Stimulated activated memory B cell treated with anti-CD40 and anti-IgM and Interleukin-4, amounts not matched to agents 10 μg/mL and 1 μg/mL and 100 μg/mL, for 72 hours (primary cell): ENCODE data around the gene ARMC9.
"Not testable (repeated sequence)": the region's sequence is repeated elsewhere in the genome, so short reads cannot be mapped to it uniquely, and the experiment has no call there.

Experiments
- ATAC-seq: fragments of 150-1000 bp; cut with Tn5 transposase; 2 replicates; pipeline ENCODE4 v1.10.0; 2021
- H3K27ac Mint-ChIP-seq: one replicate; pipeline ENCODE4 v1.8.0; 2022; ENCODE audit warnings: mild to moderate bottlenecking, mixed read lengths
- H3K27me3 Mint-ChIP-seq: one replicate; pipeline ENCODE4 v1.8.0; 2022; ENCODE audit warnings: mixed read lengths
- H3K36me3 Mint-ChIP-seq: one replicate; pipeline ENCODE4 v1.8.0; 2022; ENCODE audit warnings: mixed read lengths
- H3K4me1 Mint-ChIP-seq: one replicate; pipeline ENCODE4 v1.8.0; 2022; ENCODE audit warnings: mixed read lengths
- H3K4me3 Mint-ChIP-seq: one replicate; pipeline ENCODE4 v1.8.0; 2022; ENCODE audit warnings: mild to moderate bottlenecking, moderate library complexity, mixed read lengths
- H3K9me3 Mint-ChIP-seq: one replicate; pipeline ENCODE4 v1.8.0; 2022; ENCODE audit warnings: mixed read lengths

Gene ARMC9

DNA sequence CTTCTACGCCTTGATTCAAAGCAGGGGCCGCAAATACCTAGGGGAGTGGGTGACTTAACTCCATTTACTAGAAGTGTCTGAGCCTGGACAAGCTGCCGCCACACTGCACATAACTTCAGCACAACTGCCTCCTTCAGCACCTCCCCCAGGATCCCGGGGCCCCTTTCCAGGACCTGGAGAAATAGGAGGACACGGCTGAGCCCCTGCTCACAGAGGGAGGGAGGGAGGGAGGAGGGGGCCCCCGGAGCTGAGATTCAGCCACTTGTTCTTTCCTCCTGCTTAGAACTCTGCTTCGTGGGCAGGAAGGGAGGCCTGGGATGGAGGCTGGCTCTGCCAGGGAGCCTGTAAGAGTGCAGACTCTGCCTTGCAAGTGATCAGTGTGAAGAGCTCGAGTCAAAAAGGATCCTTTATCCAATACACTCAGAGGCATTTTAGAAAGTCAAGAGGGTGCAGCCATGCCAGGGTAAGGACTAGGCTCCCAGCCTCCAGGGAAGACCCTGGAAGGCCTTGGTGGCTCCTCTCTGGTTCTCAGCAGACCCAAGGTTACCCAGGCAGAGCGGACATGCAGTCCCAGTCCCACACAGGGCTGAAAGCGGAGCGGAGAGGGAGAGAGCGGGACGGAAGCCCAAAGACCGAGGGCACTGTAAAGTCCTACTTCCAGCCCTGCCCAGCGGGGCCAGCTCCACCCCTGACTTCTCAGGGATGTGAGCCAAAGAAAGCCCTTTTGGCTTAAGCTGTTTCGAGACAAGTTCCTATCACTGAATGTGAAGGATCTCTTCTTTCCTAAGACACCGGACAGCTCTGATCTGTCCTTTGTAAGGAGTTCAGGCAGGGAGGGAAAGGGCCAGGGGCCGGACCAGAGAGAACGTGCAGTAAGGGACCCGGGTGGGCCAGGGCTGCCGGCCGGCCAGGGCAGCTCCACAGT, 8.6 kb upstream of the ARMC9 start:
- Mint-ChIP-seq H3K27me3 (peaks cover 47% of the 10 kb centered on the region), H3K4me1 (peaks cover 15% of the 10 kb centered on the region), H3K27ac (no peak overlapping the region), H3K9me3 (no peaks in the 10 kb centered on the region), H3K4me3 (no peak overlapping the region), H3K36me3 (no peaks in the 10 kb centered on the region)
- ATAC-seq: no peak

DNA sequence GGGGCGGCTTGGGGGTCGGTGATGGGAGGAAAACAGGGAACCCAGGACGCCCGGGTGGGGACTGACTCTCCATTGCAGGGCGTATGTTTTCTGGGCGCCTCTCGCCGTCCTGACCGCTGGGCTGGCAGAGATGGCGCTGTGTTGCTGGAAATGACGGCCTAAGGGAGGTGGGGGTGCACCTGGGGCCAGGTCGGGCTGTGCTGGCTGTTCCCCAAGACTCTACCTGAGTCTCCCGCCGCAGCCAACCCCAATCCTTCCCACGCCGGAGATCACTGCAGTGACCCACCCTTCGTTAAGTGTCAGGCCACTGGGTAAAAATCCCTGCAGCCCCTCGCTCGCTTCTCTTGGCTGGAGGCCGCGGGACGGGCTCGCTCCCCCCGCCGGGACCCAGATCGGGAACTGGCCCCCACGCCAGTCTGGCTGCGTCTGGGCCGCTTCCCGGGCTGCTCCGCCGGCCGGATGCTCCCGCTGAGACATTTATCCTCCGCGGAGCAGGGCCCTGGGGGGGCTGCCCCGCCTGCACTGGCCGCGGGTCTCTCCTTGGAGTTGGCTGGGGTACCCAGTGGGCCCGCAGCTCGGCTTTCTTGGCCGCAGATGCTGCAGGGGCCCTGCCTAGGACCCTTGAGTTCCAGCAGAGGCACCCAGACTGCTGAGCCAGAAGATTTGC, 7.8 kb upstream of the ARMC9 start:
- Mint-ChIP-seq H3K4me3 (no peak overlapping the region), H3K4me1 (peaks cover 7% of the 10 kb centered on the region), H3K36me3 (no peaks in the 10 kb centered on the region), H3K27ac (no peak overlapping the region), H3K27me3 (peaks cover 47% of the 10 kb centered on the region), H3K9me3 (no peaks in the 10 kb centered on the region)
- no peak for ATAC-seq

DNA sequence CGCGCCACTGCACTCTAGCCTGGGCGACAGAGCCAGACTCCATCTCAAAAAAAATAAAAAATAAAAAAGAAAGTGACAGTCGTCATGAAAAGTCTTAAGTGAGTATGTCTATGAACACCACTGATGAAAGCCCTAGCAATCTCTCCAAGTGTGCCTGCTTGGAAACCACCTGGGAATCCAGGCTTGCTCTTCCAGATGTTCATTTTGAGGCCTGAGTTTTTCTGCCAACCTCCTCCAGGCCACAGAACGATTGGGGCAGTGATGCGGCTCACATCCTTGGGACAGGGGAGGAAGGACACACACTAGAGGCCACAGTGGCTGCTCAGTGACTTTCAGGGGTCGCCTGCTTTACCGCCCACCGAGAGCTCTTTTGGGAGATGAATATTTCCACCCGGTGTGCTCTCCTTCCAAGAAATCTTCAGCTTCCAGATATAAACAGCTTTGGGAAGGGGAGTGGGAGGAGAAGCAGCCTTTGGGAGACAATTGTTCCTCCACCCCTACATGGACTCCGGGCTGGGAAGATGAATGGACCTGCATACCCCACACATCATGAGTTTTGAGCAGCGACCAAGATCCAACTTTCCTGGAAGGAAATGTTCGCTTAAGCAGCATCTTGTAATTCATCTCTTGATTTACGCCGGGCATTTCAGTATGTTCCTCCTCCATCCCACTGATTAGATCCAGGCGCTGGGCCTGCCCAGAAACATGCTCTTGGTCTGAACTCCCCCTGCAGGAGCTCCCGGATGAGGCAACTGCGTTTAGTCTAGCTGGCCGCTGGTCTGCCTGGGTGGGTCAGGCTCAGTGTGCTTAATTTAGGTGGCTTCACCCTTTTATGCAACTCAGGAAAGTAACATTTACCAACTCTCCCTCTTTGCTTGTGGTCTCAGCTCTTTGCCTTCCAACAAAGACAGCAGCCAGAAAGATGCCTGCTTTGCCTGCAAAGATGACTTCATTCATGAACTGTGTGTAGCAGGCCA, 6.2 kb upstream of the ARMC9 start:
- Mint-ChIP-seq H3K9me3 (no peaks in the 10 kb centered on the region), H3K4me3 (no peak overlapping the region), H3K27ac (no peak overlapping the region)

DNA sequence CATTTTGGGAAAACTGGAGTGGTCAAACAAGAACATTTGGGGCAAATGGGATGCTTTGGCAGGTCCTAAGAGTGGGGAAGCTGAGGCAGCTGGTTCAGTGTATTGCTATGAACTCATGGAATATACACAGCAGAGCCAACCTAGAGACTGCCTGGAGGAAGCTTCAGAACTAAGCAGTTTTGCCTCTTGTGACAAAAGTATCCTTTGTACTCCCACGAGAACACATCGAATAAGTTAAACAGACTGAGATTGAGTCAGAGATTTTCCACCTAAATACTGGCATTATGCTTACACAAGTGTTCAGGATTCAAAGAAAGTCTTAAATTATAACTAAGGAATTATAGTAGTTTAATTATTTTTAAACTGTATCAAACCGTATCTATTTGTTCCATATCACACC, 5.2 kb upstream of the ARMC9 start:
- Mint-ChIP-seq H3K9me3 (no peaks in the 10 kb centered on the region), H3K27ac (no peak overlapping the region), H3K4me1 (peaks cover 6% of the 10 kb centered on the region), H3K4me3 (no peak overlapping the region), H3K27me3 (peaks cover 37% of the 10 kb centered on the region), H3K36me3 (no peaks in the 10 kb centered on the region)
- no peak for ATAC-seq

More for the DNA sequence above, 6.2 kb upstream of the ARMC9 start:
- Mint-ChIP-seq H3K4me1 (peaks cover 7% of the 10 kb centered on the region), H3K27me3 (peaks cover 47% of the 10 kb centered on the region), H3K36me3 (no peaks in the 10 kb centered on the region)
- ATAC-seq: no peak

DNA sequence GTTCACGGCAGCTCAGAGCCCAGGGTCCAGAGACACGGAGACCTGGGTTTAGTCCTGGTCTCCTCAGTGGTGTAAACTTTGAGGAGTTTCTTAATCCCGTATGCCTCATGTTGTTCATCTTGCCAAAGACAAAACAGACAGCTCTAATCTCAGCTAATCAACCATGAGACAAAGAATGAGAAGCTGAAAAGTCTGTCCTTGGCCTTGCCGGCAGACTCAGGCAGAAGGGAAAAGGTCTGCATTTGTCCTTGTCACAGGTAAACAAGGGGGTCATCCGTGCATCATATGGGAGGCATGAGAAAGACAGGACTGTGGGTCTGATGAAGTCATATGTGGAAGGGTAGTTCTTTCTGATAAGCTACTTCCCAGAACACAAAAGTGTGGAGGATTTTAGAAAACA, 1.8 kb upstream of the ARMC9 start:
- peak overlapping the region; percentile 17 for H3K4me3 Mint-ChIP-seq
- no peak for ATAC-seq
- H3K9me3 Mint-ChIP-seq: no peaks in the 10 kb centered on the region

DNA sequence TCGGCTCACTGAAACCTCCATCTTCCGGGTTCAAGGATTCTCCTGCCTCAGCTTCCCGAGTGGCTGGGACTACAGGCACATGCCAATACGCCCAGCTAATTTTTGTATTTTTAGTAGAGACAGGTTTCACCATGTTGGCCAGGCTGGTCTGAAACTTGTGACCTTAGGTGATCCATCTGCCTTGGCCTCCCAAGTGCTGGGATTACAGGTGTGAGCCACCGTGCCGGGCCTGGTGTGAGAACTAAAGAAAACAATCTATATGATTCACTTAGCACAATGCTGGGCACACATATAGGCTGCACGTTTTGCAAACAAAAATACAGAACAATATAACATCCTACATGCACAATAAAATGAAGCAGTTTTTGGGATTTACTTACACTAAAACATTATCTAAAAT, 1.2 kb upstream of the ARMC9 start:
- not testable (repeated sequence) for H3K27me3 Mint-ChIP-seq, ATAC-seq, H3K36me3 Mint-ChIP-seq, H3K27ac Mint-ChIP-seq, H3K9me3 Mint-ChIP-seq, H3K4me3 Mint-ChIP-seq
- peaks cover 17% of the 10 kb centered on the region for H3K4me1 Mint-ChIP-seq

More for the DNA sequence above, 1.8 kb upstream of the ARMC9 start:
- H3K27me3 Mint-ChIP-seq: peaks cover 9% of the 10 kb centered on the region
- H3K4me1 Mint-ChIP-seq: peaks cover 16% of the 10 kb centered on the region
- no peak overlapping the region for H3K27ac Mint-ChIP-seq
- no peaks in the 10 kb centered on the region for H3K36me3 Mint-ChIP-seq

DNA sequence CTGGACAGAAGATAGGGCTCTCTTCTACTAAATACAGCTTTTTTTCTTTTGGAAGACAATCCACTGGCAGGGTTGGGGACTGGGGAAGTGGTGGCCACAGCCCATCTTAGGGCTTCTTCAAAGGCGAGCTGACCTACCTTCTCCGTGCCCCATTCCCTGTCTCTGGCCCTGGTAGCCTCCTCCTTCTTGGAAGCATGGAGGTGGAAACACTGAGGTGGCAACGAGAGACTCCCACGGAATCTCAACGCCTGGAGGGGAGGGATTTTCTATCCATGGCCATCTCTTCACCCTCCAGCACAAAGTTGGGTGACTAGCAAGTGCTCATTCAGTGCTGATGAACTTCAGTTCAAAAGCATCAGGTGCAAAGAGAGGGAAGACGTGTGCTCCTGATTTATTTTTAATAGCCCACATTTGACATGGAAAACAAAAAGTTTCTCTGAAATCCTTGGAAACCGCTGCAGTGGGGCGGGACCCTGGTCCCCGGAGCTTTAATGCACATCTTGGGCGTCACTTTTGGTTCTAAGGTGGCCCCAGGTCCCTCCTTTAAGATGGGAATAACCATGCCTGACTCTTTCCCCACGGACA, 633 bp upstream of the ARMC9 start:
- Mint-ChIP-seq H3K36me3 (no peaks in the 10 kb centered on the region), H3K27me3 (no peaks in the 10 kb centered on the region), H3K9me3 (no peaks in the 10 kb centered on the region), H3K4me3 (peak overlapping the region; percentile 90), H3K4me1 (peaks cover 17% of the 10 kb centered on the region), H3K27ac (peak overlapping the region; percentile 84)
- no peak for ATAC-seq

DNA sequence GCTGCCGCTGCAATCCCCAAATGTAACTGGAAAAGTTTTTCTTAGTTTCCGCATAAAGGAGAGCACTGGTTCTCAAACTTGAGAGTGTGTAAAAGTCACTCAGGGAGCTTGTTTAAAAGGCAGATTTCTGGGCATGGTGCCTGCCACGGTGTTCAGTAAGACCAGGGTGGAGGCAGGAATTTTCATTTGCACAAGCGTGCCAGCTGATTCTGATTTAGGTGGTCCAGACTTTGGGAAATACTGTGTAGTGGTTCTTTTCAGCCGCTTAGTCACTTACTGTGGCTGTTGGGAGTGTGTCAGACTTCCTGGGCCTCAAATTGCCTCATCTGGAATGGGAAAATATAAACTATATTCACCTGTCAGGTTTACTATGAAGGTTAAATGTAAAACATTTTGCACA, 788 bp downstream of the ARMC9 start:
- ATAC-seq: no peak
- H3K27me3 Mint-ChIP-seq: no peaks in the 10 kb centered on the region
- peak overlapping the region; percentile 84 for H3K27ac Mint-ChIP-seq
- H3K36me3 Mint-ChIP-seq: peaks cover 9% of the 10 kb centered on the region
- peaks cover 17% of the 10 kb centered on the region for H3K4me1 Mint-ChIP-seq
- H3K4me3 Mint-ChIP-seq: peak overlapping the region; percentile 90
- no peaks in the 10 kb centered on the region for H3K9me3 Mint-ChIP-seq

DNA sequence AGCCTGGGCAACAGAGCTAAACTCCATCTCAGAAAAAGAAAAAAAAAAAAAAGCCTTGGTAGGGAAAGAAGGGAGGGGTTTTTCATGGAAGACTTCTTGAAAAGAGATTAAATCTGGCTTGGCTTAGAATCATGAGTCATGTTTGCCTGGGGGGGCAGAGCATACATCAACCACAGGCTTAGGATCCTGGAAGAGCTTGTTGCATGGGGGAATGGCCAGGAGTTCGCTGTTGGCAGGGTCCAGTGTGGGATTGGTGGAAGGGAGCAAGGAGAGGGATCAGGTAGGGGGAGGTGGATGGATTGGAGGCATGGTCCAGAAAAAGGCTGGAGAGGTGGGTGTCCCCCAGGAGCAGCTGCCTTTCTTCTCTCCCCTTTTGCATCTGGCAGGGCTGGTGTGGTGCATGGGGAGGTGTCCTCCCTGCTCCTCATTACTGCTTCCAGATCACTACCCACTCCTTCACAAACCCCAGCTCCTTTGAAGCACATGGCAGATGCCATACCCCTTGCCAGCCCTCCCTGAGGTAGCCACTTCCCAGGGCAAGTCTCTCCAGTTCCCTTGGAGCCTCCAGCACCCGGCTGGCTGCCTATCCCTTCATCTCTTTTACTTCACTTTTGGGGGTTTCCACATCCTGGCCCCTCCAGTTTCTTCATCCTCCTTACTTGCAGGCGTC, 2.5 kb downstream of the ARMC9 start:
- Mint-ChIP-seq H3K27me3 (no peaks in the 10 kb centered on the region), H3K27ac (no peak overlapping the region), H3K4me1 (peaks cover 17% of the 10 kb centered on the region), H3K9me3 (no peaks in the 10 kb centered on the region), H3K4me3 (peak overlapping the region; percentile 14), H3K36me3 (peaks cover 16% of the 10 kb centered on the region)
- ATAC-seq: no peak

DNA sequence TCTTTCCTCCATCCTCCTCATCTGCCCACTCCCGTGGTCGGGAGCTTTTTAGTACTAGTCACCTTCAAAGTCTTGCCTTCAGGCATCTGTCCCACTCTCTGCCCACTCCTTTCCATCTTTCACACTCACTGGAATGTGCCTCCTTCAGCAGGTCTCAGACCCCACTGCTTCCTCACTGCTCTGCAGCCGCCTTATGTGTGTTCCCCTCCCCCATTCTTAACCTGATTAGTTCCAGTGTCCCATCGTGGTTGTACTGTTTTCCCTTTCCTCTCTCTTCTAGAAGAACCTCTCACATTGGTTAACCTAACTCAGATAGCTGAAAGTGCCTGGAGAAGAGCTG, 3.0 kb downstream of the ARMC9 start:
- no peaks in the 10 kb centered on the region for H3K9me3 Mint-ChIP-seq
- H3K36me3 Mint-ChIP-seq: peaks cover 16% of the 10 kb centered on the region
- H3K4me3 Mint-ChIP-seq: peak overlapping the region; percentile 14
- no peaks in the 10 kb centered on the region for H3K27me3 Mint-ChIP-seq
- H3K4me1 Mint-ChIP-seq: peaks cover 17% of the 10 kb centered on the region
- H3K27ac Mint-ChIP-seq: no peak overlapping the region
- no peak for ATAC-seq

DNA sequence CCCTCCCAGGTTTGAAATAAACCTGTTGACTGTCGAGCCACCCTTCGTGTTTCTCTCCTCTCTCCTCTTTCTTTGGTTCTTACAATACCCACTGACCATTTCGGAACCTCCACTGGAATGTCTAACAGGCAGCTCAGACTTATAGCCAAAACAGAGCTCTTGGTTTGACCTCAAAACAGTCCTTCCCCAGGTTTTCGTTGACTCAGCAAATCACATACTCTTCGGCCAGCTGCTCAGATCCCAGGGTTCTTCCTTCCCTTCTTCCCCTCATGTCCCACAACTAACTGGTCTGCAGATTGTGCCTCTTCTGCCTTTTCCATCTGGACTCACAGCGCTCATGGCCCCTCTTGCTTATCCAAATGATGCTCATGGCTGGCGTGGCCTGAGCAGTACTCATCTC, 4.7 kb downstream of the ARMC9 start:
- Mint-ChIP-seq H3K36me3 (peaks cover 16% of the 10 kb centered on the region), H3K4me3 (no peak overlapping the region), H3K9me3 (no peaks in the 10 kb centered on the region), H3K4me1 (peaks cover 10% of the 10 kb centered on the region), H3K27me3 (no peaks in the 10 kb centered on the region), H3K27ac (no peak overlapping the region)
- ATAC-seq: no peak

DNA sequence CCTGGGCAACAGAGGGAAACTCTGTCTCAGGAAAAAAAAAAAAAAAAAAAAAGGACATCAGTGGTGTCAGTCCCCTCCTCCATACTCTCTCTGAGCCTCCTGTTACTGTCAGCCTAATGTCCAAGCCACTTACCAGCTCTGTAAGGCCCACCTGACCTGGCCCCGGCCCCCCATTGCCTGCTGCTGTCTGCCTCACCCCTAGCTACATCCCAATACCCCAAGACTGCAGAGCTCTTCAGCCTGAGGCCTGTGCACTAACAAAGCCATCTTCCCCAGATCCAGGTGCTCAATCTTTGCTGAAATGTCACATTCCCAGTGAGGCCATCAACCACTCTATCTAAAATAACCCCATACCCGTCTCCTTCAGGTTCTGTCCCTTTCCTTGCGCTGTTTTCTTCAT, 5.7 kb downstream of the ARMC9 start:
- no peak for ATAC-seq
- Mint-ChIP-seq H3K4me3 (no peak overlapping the region), H3K9me3 (no peaks in the 10 kb centered on the region), H3K4me1 (peaks cover 6% of the 10 kb centered on the region), H3K27me3 (no peaks in the 10 kb centered on the region), H3K27ac (no peak overlapping the region), H3K36me3 (peaks cover 25% of the 10 kb centered on the region)

DNA sequence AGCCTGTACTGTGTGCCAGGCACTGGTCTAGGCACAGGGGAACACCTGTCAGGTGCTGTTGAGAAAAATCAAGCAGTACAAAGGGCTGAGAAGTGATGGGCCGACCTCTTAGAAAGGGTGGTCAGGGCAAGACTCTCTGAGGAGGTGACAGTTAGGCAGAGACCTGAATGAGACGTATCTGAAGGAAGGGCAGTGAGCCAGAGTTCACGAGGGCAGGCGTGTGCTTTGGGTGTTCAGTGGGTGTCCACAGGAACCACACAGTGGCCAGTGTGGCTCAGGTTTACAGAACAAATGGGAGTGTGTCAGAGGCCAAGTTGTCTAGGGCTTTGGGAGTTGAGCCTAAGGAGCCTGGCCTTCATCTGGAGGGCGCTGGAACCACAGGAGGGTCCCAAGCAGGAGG, 6.2 kb downstream of the ARMC9 start:
- Mint-ChIP-seq H3K9me3 (no peaks in the 10 kb centered on the region), H3K36me3 (peaks cover 25% of the 10 kb centered on the region), H3K27me3 (no peaks in the 10 kb centered on the region), H3K27ac (no peak overlapping the region), H3K4me1 (peaks cover 5% of the 10 kb centered on the region), H3K4me3 (peak overlapping the region; percentile 7)
- ATAC-seq: no peak

DNA sequence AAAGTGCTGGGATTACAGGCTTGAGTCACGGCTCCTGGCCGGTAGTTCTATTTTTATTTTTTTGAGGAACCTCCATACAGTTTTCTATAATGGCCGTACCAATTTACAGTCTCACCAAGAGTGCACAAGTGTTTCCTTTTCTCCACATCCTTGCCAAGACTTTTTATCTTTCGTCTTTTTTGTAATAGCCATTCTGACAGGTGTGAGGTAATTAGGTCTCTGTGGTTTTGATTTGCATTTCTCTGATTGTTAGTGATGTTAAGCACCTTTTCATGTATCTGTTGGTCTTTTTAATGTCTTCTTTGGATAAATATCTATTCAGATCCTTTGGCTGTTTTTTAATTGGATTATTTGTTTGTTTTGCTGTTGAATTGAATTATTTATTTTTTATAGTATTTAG, 9.3 kb downstream of the ARMC9 start:
- peaks cover 25% of the 10 kb centered on the region for H3K36me3 Mint-ChIP-seq
- no peaks in the 10 kb centered on the region for H3K9me3 Mint-ChIP-seq
- ATAC-seq: no peak
- no peak overlapping the region for H3K27ac Mint-ChIP-seq
- no peak overlapping the region for H3K4me3 Mint-ChIP-seq
- no peaks in the 10 kb centered on the region for H3K4me1 Mint-ChIP-seq
- no peaks in the 10 kb centered on the region for H3K27me3 Mint-ChIP-seq
